GM12878 (cell line): ENCODE results near the gene KIFAP3. TPM values are rescaled to one million over a fixed set of nuclear protein-coding genes. Genes with fewer than 3 reads are reported as not detected.

Source experiments
- ATAC-seq: fragments of 200-7000 bp; cut with Tn5 transposase; 3 replicates; pipeline ENCODE4 v1.9.1; 2020; ENCODE audit warnings: mild to moderate bottlenecking, moderate library complexity
- BruUV-seq: library from RNA; stranded (reverse); fragments of 400-500 nt; replicated peaks from 2 replicates; lab custom pipeline; 2021; lab: Mats Ljungman, UMichigan
- CTCF ChIA-PET: fragments of 300-600 bp; sonication (Branson Sonifier 250); formaldehyde crosslinking; extraction: SDS; loops from one replicate; lab custom pipeline; 2021; ENCODE audit warnings: inconsistent platforms; lab: Yijun Ruan, JAX
- POLR2A ChIA-PET: fragments of 350-600 bp; formaldehyde crosslinking; extraction: SDS; loops from one replicate; lab custom pipeline; 2021; ENCODE audit warnings: inconsistent platforms; lab: Charles Lee
- RAD21 ChIA-PET: fragments of 300-600 bp; sonication (Branson Sonifier 250); formaldehyde crosslinking; loops from one replicate; lab custom pipeline; 2023; ENCODE audit warnings: antibody characterized with exemption; ENCODE audit not compliant: unreplicated experiment; lab: Charles Lee
- SMC1A ChIA-PET: fragments of 300-600 bp; sonication (Branson Sonifier 250); formaldehyde crosslinking; loops from one replicate; lab custom pipeline; 2023; ENCODE audit not compliant: unreplicated experiment, uncharacterized antibody; lab: Charles Lee
- DNase-seq: peaks from one replicate; pipeline ENCODE4 v3.0.0-alpha.2; 2011; ENCODE audit warnings: low read depth, low spot score
- FAIRE-seq: peaks from 3 replicates; lab custom pipeline; 2011; peaks lifted over from hg19 to GRCh38; lab: Jason Lieb, UNC
- H2AFZ ChIP-seq: 2 replicates; pipeline ENCODE4 v1.6.0; 2011; ENCODE audit warnings: low read depth, low read length, control low read depth; ENCODE audit not compliant: control insufficient read depth
- H3K27ac ChIP-seq: 2 replicates; pipeline ENCODE4 v1.5.1; 2011; ENCODE audit warnings: control low read depth; ENCODE audit not compliant: control insufficient read depth, insufficient read depth
- H3K27me3 ChIP-seq, 2 experiments: replicated peaks in 1 of 2; 2 replicates each; pipeline versions ENCODE4 v1.6.0 to v1.6.1; 2011; ENCODE audit warnings: low read length in 1 of 2; ENCODE audit not compliant: control insufficient read depth in 2 of 2, insufficient read depth in 2 of 2
- H3K36me3 ChIP-seq, 2 experiments: 2 replicates each; pipeline ENCODE4 v1.5.1; 2011; ENCODE audit warnings: low read length in 1 of 2; ENCODE audit not compliant: control insufficient read depth in 2 of 2, insufficient read depth in 2 of 2
- H3K4me1 ChIP-seq: 2 replicates; pipeline ENCODE4 v1.6.1; 2011; ENCODE audit warnings: mild to moderate bottlenecking, low read length, moderate library complexity, mixed read lengths; ENCODE audit not compliant: control insufficient read depth, insufficient read depth
- H3K4me2 ChIP-seq: 2 replicates; pipeline ENCODE4 v1.6.0; 2011; ENCODE audit warnings: control low read depth; ENCODE audit not compliant: control insufficient read depth, insufficient read depth
- H3K4me3 ChIP-seq: fragments of 200-600 bp; sonication (generic); 2 replicates; pipeline ENCODE4 v1.5.1; 2016
- H3K79me2 ChIP-seq: 2 replicates; pipeline ENCODE4 v1.6.0; 2011; ENCODE audit warnings: low read length; ENCODE audit not compliant: control insufficient read depth, insufficient read depth
- H3K9ac ChIP-seq: 2 replicates; pipeline ENCODE4 v1.8.0; 2011; ENCODE audit warnings: low read length, control low read depth, mixed read lengths; ENCODE audit not compliant: control insufficient read depth, insufficient read depth
- H3K9me3 ChIP-seq: replicated peaks from 3 replicates; pipeline ENCODE4 v1.5.1; 2011; ENCODE audit warnings: mild to moderate bottlenecking, low read length; ENCODE audit not compliant: control insufficient read depth, insufficient read depth
- H4K20me1 ChIP-seq: 2 replicates; pipeline ENCODE4 v1.6.0; 2011; ENCODE audit not compliant: control insufficient read depth, insufficient read depth
- BCL11A ChIP-seq: IDR thresholded peaks from 2 replicates; pipeline ENCODE4 v1.6.1; 2011; ENCODE audit warnings: low read depth, low read length
- CHD4 ChIP-seq: fragments of 200-600 bp; sonication (generic); IDR thresholded peaks from 2 replicates; pipeline ENCODE4 v1.6.1; 2016; ENCODE audit warnings: mild to moderate bottlenecking
- DPF2 ChIP-seq: fragments of 450-650 bp; IDR thresholded peaks from 2 replicates; pipeline ENCODE4 v1.6.1; 2017; ENCODE audit warnings: mild to moderate bottlenecking
- EZH2 ChIP-seq: IDR thresholded peaks from 2 replicates; pipeline ENCODE4 v1.6.1; 2012; ENCODE audit warnings: low read depth, mild to moderate bottlenecking, control low read depth, inconsistent platforms, low read length, borderline replicate concordance; ENCODE audit not compliant: control insufficient read depth
- LARP7 ChIP-seq: fragments of 450-650 bp; IDR thresholded peaks from 2 replicates; pipeline ENCODE4 v1.6.1; 2017; ENCODE audit warnings: mild to moderate bottlenecking
- NFIC ChIP-seq: IDR thresholded peaks from 2 replicates; pipeline ENCODE4 v1.6.1; 2012; ENCODE audit warnings: low read depth, mild to moderate bottlenecking, inconsistent platforms, low read length, moderate library complexity
- NFYB ChIP-seq: IDR thresholded peaks from 2 replicates; pipeline ENCODE4 v1.6.1; 2011; ENCODE audit warnings: low read depth, mild to moderate bottlenecking, low read length, improper control_type of control experiment, moderate library complexity; ENCODE audit not compliant: insufficient read depth
- RAD21 ChIP-seq: IDR thresholded peaks from 2 replicates; pipeline ENCODE4 v1.6.1; 2011; ENCODE audit warnings: mild to moderate bottlenecking, low read depth, low read length, moderate library complexity; ENCODE audit not compliant: insufficient read depth
- SMARCA5 ChIP-seq: fragments of 450-650 bp; IDR thresholded peaks from 2 replicates; pipeline ENCODE4 v1.6.1; 2017; ENCODE audit warnings: mild to moderate bottlenecking
- TARDBP ChIP-seq: IDR thresholded peaks from 2 replicates; pipeline ENCODE4 v1.6.1; 2016; ENCODE audit warnings: borderline replicate concordance
- ZNF622 ChIP-seq: fragments of 450-650 bp; IDR thresholded peaks from 2 replicates; pipeline ENCODE4 v1.6.1; 2017; ENCODE audit warnings: mild to moderate bottlenecking, inconsistent platforms
- WGBS: methylation state at CpG from one replicate; pipeline ENCODE4 v1.1.6; 2016; ENCODE audit warnings: low lambda C conversion rate; ENCODE audit not compliant: insufficient replicate concordance, insufficient coverage; ENCODE audit errors: missing lambda C conversion rate; 5-methylcytosine and 5-hydroxymethylcytosine counted together
- in situ Hi-C: fragments of 300-500 bp; cut with MboI; formaldehyde crosslinking; loops from 9 replicates; pipeline ENCODE4 v1.14.3; 2018; ENCODE audit warnings: mixed read lengths
- intact Hi-C: fragments of 100-400 bp; cut with micrococcal nuclease; formaldehyde crosslinking; loops from one replicate; pipeline ENCODE4 v1.14.2; 2022; ENCODE audit not compliant: unreplicated experiment
- polyA plus RNA-seq, 11 experiments: library from polyadenylated mRNA; depleted of rRNA in 4 of 11; unstranded in 6 of 11; stranded (reverse) in 5 of 11; fragments of >200 nt; fragmentation: Nextera tagmentation in 4 of 11; fragmentation: Illumina TruSeq in 1 of 11; extraction: Ambion mirVana in 4 of 11; extraction: Trizol in 1 of 11; gene quantifications; 1 replicate in 1 of 11; 2 replicates in 10 of 11; pipeline versions ENCODE4 v1.2.1 to v1.2.3, GENCODE V29; 2011 to 2016; ENCODE audit warnings: inconsistent platforms in 2 of 11, missing spikeins in 2 of 11, low read depth in 1 of 11
- total RNA-seq, 4 experiments: library from RNA; depleted of rRNA in 3 of 4; stranded (reverse); fragments of >200 nt in 3 of 4; fragmentation: Illumina TruSeq in 1 of 4; extraction: Trizol in 1 of 4; gene quantifications; 2 replicates each; pipeline versions ENCODE4 v1.2.1 to v1.2.3, GENCODE V29; 2013 to 2021
- TF ChIP-seq, protein P1 (sequence below): IDR thresholded peaks from 2 replicates; pipeline ENCODE4 v1.6.1; 2011; ENCODE audit warnings: borderline replicate concordance, low read depth, mild to moderate bottlenecking, moderate library complexity, mixed read lengths, low read length; ENCODE audit not compliant: insufficient read depth; ENCODE audit errors: extremely low read length
- TF ChIP-seq, protein P2 (sequence below): IDR thresholded peaks from 2 replicates; pipeline ENCODE4 v1.6.1; 2011; ENCODE audit warnings: low read depth, low read length, improper control_type of control experiment, borderline replicate concordance
- TF ChIP-seq, protein P3 (sequence below): IDR thresholded peaks from 2 replicates; pipeline ENCODE4 v1.6.1; 2011; ENCODE audit warnings: borderline replicate concordance, low read depth, mild to moderate bottlenecking, moderate library complexity, low read length; ENCODE audit not compliant: insufficient read depth, poor library complexity, severe bottlenecking
- TF ChIP-seq, protein P4 (sequence below): fragments of 450-650 bp; IDR thresholded peaks from 2 replicates; pipeline ENCODE4 v1.6.1; 2016; ENCODE audit warnings: mild to moderate bottlenecking, moderate library complexity, borderline replicate concordance

KIFAP3 gene
- total and polyA plus RNA-seq, 10 of the 15 experiments (the other 5 are each of a cell fraction or from before 2014, with no cell fraction given) = 13.7 to 100 (median 18.9) TPM

DNA sequence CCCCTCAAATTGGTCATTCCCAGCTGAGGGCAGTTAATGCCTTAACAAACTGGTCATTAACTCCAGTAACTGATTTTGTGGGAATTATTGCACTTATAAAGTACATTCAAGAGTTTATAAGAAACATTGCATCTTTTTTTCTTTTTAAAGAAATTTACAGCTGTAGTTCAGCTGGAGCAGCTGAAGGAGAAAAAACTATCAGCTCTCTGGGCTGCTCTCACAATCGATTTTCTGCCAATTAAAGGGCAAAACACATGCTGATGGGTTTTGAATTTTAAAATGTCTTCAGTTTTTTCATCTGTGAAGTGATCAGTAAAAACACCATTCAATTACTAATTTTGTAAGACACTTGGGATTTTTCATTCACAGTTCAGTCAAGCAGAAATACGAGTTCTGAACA, 74.7 kb downstream of the KIFAP3 start (continued):
- TF ChIP-seq, protein P1, sequence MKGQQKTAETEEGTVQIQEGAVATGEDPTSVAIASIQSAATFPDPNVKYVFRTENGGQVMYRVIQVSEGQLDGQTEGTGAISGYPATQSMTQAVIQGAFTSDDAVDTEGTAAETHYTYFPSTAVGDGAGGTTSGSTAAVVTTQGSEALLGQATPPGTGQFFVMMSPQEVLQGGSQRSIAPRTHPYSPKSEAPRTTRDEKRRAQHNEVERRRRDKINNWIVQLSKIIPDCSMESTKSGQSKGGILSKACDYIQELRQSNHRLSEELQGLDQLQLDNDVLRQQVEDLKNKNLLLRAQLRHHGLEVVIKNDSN = no peak
- TF ChIP-seq NFYB (no peak), TARDBP (no peak), CHD4 (no peak)
- TF ChIP-seq, protein P2, sequence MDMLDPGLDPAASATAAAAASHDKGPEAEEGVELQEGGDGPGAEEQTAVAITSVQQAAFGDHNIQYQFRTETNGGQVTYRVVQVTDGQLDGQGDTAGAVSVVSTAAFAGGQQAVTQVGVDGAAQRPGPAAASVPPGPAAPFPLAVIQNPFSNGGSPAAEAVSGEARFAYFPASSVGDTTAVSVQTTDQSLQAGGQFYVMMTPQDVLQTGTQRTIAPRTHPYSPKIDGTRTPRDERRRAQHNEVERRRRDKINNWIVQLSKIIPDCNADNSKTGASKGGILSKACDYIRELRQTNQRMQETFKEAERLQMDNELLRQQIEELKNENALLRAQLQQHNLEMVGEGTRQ = no peak

DNA sequence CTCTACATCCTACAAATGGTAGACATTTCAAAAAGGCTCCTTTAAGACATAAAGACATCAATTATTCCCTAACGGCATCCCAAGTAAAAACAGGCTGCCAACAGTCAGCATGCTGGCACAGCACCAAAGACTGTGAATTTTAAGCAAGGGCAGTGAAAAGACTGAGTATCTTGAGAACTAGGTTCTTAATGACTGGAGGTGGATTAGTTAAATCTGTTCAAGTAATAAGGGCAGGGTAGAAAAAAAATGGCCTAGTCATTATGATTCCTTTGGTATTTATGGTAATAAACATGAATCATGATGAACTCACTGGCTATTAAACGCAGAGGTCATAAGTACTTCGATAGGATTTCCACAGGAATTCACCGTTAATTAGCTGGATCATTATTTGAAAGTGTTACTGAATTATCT, 75.2 kb downstream of the KIFAP3 start:
- DNase-seq = no peak
- Histone ChIP-seq H4K20me1 (no peaks in the 10 kb centered on the region), H3K27ac (no peak overlapping the region), H3K4me3 (no peak overlapping the region), H3K4me2 (no peak overlapping the region), H3K79me2 (no peaks in the 10 kb centered on the region), H3K4me1 (no peaks in the 10 kb centered on the region), H3K36me3 (no peaks in the 10 kb centered on the region; a peak in 2 of 4 replicates), H2AFZ (no peak overlapping the region), H3K27me3 (no peaks in the 10 kb centered on the region), H3K9ac (no peak overlapping the region), H3K9me3 (no peaks in the 10 kb centered on the region)
- ChIA-PET RAD21 (interaction anchor here (0.5 to 0.8 kb wide), 2 partner anchors 90 to 108 kb away, joined by 3 read pairs; no protein-coding TSS in a partner anchor), SMC1A (interaction anchor here (0.8 to 1.2 kb wide), 4 partner anchors 15 to 882 kb away, joined by 3 read pairs; no protein-coding TSS in a partner anchor), CTCF (interaction anchor here (0.7 to 1.4 kb wide), 2 partner anchors 10 to 43 kb away, joined by 3 read pairs; no protein-coding TSS in a partner anchor), POLR2A (interaction anchor here (0.6 to 1.3 kb wide), 2 partner anchors 49 to 205 kb away, joined by 3 to 5 read pairs; partner anchors contain the start of gene METTL18)
- WGBS = 100% methylated on average over 4 of the region's 4 CpGs
- in situ Hi-C loops (no loop called here), intact Hi-C loops (no loop called here)
- BruUV-seq = no TSS peak
- no peak for ATAC-seq
- FAIRE-seq = no peak
- TF ChIP-seq EZH2 (no peak), ZNF622 (no peak), NFIC (no peak), LARP7 (no peak), RAD21 (no peak), DPF2 (no peak), SMARCA5 (no peak), BCL11A (no peak)
- TF ChIP-seq, protein P3, sequence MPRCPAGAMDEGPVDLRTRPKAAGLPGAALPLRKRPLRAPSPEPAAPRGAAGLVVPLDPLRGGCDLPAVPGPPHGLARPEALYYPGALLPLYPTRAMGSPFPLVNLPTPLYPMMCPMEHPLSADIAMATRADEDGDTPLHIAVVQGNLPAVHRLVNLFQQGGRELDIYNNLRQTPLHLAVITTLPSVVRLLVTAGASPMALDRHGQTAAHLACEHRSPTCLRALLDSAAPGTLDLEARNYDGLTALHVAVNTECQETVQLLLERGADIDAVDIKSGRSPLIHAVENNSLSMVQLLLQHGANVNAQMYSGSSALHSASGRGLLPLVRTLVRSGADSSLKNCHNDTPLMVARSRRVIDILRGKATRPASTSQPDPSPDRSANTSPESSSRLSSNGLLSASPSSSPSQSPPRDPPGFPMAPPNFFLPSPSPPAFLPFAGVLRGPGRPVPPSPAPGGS = no peak
- TF ChIP-seq, protein P4, sequence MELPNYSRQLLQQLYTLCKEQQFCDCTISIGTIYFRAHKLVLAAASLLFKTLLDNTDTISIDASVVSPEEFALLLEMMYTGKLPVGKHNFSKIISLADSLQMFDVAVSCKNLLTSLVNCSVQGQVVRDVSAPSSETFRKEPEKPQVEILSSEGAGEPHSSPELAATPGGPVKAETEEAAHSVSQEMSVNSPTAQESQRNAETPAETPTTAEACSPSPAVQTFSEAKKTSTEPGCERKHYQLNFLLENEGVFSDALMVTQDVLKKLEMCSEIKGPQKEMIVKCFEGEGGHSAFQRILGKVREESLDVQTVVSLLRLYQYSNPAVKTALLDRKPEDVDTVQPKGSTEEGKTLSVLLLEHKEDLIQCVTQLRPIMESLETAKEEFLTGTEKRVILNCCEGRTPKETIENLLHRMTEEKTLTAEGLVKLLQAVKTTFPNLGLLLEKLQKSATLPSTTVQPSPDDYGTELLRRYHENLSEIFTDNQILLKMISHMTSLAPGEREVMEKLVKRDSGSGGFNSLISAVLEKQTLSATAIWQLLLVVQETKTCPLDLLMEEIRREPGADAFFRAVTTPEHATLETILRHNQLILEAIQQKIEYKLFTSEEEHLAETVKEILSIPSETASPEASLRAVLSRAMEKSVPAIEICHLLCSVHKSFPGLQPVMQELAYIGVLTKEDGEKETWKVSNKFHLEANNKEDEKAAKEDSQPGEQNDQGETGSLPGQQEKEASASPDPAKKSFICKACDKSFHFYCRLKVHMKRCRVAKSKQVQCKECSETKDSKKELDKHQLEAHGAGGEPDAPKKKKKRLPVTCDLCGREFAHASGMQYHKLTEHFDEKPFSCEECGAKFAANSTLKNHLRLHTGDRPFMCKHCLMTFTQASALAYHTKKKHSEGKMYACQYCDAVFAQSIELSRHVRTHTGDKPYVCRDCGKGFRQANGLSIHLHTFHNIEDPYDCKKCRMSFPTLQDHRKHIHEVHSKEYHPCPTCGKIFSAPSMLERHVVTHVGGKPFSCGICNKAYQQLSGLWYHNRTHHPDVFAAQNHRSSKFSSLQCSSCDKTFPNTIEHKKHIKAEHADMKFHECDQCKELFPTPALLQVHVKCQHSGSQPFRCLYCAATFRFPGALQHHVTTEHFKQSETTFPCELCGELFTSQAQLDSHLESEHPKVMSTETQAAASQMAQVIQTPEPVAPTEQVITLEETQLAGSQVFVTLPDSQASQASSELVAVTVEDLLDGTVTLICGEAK = no peak
